Measurements from ENCODE around the gene KMT2A.
"Not testable (repeated sequence)": the region's sequence is repeated elsewhere in the genome, so short reads cannot be mapped to it uniquely, and the experiment has no call there.

KMT2A gene

GRCh38 chr11:118565051-118565450 is 128.8 kb downstream of the KMT2A start:
- Histone ChIP-seq H3K4me2 (ENCODE audit: low read depth, low read length, poor library complexity, severe bottlenecking) (peak overlapping the region; percentile 82), H3K9ac (ENCODE audit: low read depth, low read length, poor library complexity, severe bottlenecking) (peak overlapping the region; percentile 61), H2AFZ (ENCODE audit: low read length) (no peak overlapping the region), H4K20me1 (ENCODE audit: insufficient read depth, low read length, poor library complexity, severe bottlenecking) (no peaks in the 10 kb centered on the region), H3K79me2 (ENCODE audit: insufficient read depth, low read length) (no peaks in the 10 kb centered on the region), H3K27me3 (ENCODE audit: insufficient read depth, low read length, poor library complexity, severe bottlenecking) (no peaks in the 10 kb centered on the region), H3K4me3 (ENCODE audit: low read length, poor library complexity, severe bottlenecking) (peak overlapping the region; percentile 63), H3K9me3 (ENCODE audit: insufficient read depth, low read depth, low read length) (no peaks in the 10 kb centered on the region), H3F3A (ENCODE audit: low read depth) (no peaks in the 10 kb centered on the region), H3K4me1 (ENCODE audit: insufficient read depth, low read length, poor library complexity, severe bottlenecking) (peaks cover 5% of the 10 kb centered on the region), H3K36me3 (ENCODE audit: insufficient read depth, low read length) (no peaks in the 10 kb centered on the region), H3K9me2 (replicated peaks; ENCODE audit: low read depth, low read length) (no peaks in the 10 kb centered on the region)
- TF ChIP-seq CTCF (conservative IDR thresholded peaks at IDR 0.05; ENCODE audit: low read length) (no peak), EZH2phosphoT487 (IDR thresholded peaks at IDR 0.05; ENCODE audit: borderline replicate concordance) (no peak)

GRCh38 chr11:118569670-118570069 is 133.4 kb downstream of the KMT2A start:
- Histone ChIP-seq H3K36me3 (ENCODE audit: insufficient read depth, low read length) (no peaks in the 10 kb centered on the region), H3K9ac (ENCODE audit: low read depth, low read length, poor library complexity, severe bottlenecking) (no peak overlapping the region), H3K4me2 (ENCODE audit: low read depth, low read length, poor library complexity, severe bottlenecking) (no peak overlapping the region), H4K20me1 (ENCODE audit: insufficient read depth, low read length, poor library complexity, severe bottlenecking) (peaks cover 21% of the 10 kb centered on the region), H3K4me3 (ENCODE audit: low read length, poor library complexity, severe bottlenecking) (no peak overlapping the region), H3K27me3 (ENCODE audit: insufficient read depth, low read length, poor library complexity, severe bottlenecking) (no peaks in the 10 kb centered on the region), H3K4me1 (ENCODE audit: insufficient read depth, low read length, poor library complexity, severe bottlenecking) (peaks cover 27% of the 10 kb centered on the region), H3K79me2 (ENCODE audit: insufficient read depth, low read length) (peaks cover 25% of the 10 kb centered on the region), H2AFZ (ENCODE audit: low read length) (no peak overlapping the region), H3F3A (ENCODE audit: low read depth) (no peaks in the 10 kb centered on the region), H3K9me2 (replicated peaks; ENCODE audit: low read depth, low read length) (no peaks in the 10 kb centered on the region), H3K9me3 (ENCODE audit: insufficient read depth, low read depth, low read length) (no peaks in the 10 kb centered on the region)
- TF ChIP-seq CTCF (conservative IDR thresholded peaks at IDR 0.05; ENCODE audit: low read length) = no peak
- no peak for TF ChIP-seq EZH2phosphoT487 (IDR thresholded peaks at IDR 0.05; ENCODE audit: borderline replicate concordance)

- Histone ChIP-seq H3K9me3 (ENCODE audit: insufficient read depth, low read depth, low read length) (no peaks in the 10 kb centered on the region), H3K4me1 (ENCODE audit: insufficient read depth, low read length, poor library complexity, severe bottlenecking) (peaks cover 31% of the 10 kb centered on the region), H2AFZ (ENCODE audit: low read length) (no peak overlapping the region), H3K4me2 (ENCODE audit: low read depth, low read length, poor library complexity, severe bottlenecking) (no peak overlapping the region), H3K79me2 (ENCODE audit: insufficient read depth, low read length) (peaks cover 36% of the 10 kb centered on the region), H3F3A (ENCODE audit: low read depth) (no peaks in the 10 kb centered on the region), H3K27me3 (ENCODE audit: insufficient read depth, low read length, poor library complexity, severe bottlenecking) (no peaks in the 10 kb centered on the region), H3K9ac (ENCODE audit: low read depth, low read length, poor library complexity, severe bottlenecking) (no peak overlapping the region), H4K20me1 (ENCODE audit: insufficient read depth, low read length, poor library complexity, severe bottlenecking) (peaks cover 32% of the 10 kb centered on the region), H3K9me2 (replicated peaks; ENCODE audit: low read depth, low read length) (no peaks in the 10 kb centered on the region), H3K36me3 (ENCODE audit: insufficient read depth, low read length) (no peaks in the 10 kb centered on the region), H3K4me3 (ENCODE audit: low read length, poor library complexity, severe bottlenecking) (no peak overlapping the region)
- TF ChIP-seq EZH2phosphoT487 (IDR thresholded peaks at IDR 0.05; ENCODE audit: borderline replicate concordance) = no peak
- TF ChIP-seq CTCF (conservative IDR thresholded peaks at IDR 0.05; ENCODE audit: low read length) = no peak
Observed at GRCh38 chr11:118570787-118571186, 134.5 kb downstream of the KMT2A start.

GRCh38 chr11:118571701-118572060 is 135.4 kb downstream of the KMT2A start:
- Histone ChIP-seq H4K20me1 (ENCODE audit: insufficient read depth, low read length, poor library complexity, severe bottlenecking) (peaks cover 41% of the 10 kb centered on the region), H3K4me2 (ENCODE audit: low read depth, low read length, poor library complexity, severe bottlenecking) (peak overlapping the region; percentile 85), H3K79me2 (ENCODE audit: insufficient read depth, low read length) (peaks cover 45% of the 10 kb centered on the region), H3K4me3 (ENCODE audit: low read length, poor library complexity, severe bottlenecking) (peak overlapping the region; percentile 84), H2AFZ (ENCODE audit: low read length) (peak overlapping the region; percentile 93), H3K9ac (ENCODE audit: low read depth, low read length, poor library complexity, severe bottlenecking) (peak overlapping the region; percentile 95), H3K4me1 (ENCODE audit: insufficient read depth, low read length, poor library complexity, severe bottlenecking) (peaks cover 35% of the 10 kb centered on the region)
- H3K9me2 ChIP-seq (replicated peaks; ENCODE audit: low read depth, low read length); H3K9me3 ChIP-seq (ENCODE audit: insufficient read depth, low read depth, low read length); H3K27me3 ChIP-seq (ENCODE audit: insufficient read depth, low read length, poor library complexity, severe bottlenecking); H3F3A ChIP-seq (ENCODE audit: low read depth); H3K36me3 ChIP-seq (ENCODE audit: insufficient read depth, low read length): not testable (repeated sequence)

Measured in Loucy (cell line).